Right lobe of liver (tissue), 6 donors: ENCODE measurements around the gene CCDC15. TPM values are rescaled to one million over a fixed set of nuclear protein-coding genes. Genes with fewer than 3 reads are reported as not detected.

Experiments used
- ATAC-seq, 4 donors: fragments of 200-7000 bp; cut with Tn5 transposase; one replicate each; pipeline ENCODE4 v1.9.1; 2020; ENCODE audit warnings: mild to moderate bottlenecking in 4 of 4, moderate library complexity in 4 of 4
- DNase-seq, 3 donors: peaks; one replicate each; pipeline ENCODE4 v3.0.0-alpha.2; 2020
- H3K27ac ChIP-seq, 3 donors: fragments of 200-600 bp; one replicate each; pipeline ENCODE4 v1.8.0; 2022
- H3K27me3 ChIP-seq, 2 donors: fragments of 200-600 bp; one replicate each; pipeline ENCODE4 v1.8.0; 2022
- H3K36me3 ChIP-seq, 4 donors: fragments of 200-600 bp; sonication (generic) in 1 of 4; one replicate each; pipeline versions ENCODE4 v1.5.1 to v1.8.0; 2017 to 2022; ENCODE audit warnings: control low read depth in 1 of 4
- H3K4me1 ChIP-seq, 4 donors: fragments of 200-600 bp; sonication (generic) in 1 of 4; one replicate each; pipeline versions ENCODE4 v1.5.1 to v1.8.0; 2017 to 2022; ENCODE audit warnings: control low read depth in 1 of 4
- H3K4me3 ChIP-seq, 3 donors: fragments of 200-600 bp; one replicate each; pipeline ENCODE4 v1.8.0; 2022
- H3K9me3 ChIP-seq, 4 donors: fragments of 200-600 bp; sonication (generic) in 1 of 4; one replicate each; pipeline versions ENCODE4 v1.5.1 to v1.8.0; 2017 to 2022; ENCODE audit warnings: control low read depth in 1 of 4
- CTCF ChIP-seq, 4 donors: fragments of 200-600 bp in 3 of 4; fragments of 450-650 bp in 1 of 4; IDR thresholded peaks; one replicate each; pipeline versions ENCODE4 v1.5.1 to v1.8.0; 2016 to 2022; ENCODE audit warnings: antibody characterized with exemption in 4 of 4, mild to moderate bottlenecking in 2 of 4
- POLR2A ChIP-seq: fragments of 450-650 bp; IDR thresholded peaks from one replicate; pipeline ENCODE4 v1.6.1; 2017; ENCODE audit warnings: antibody characterized with exemption, mild to moderate bottlenecking
- WGBS: methylation state at CpG from one replicate; pipeline ENCODE4 v1.1.6; 2018; ENCODE audit warnings: low coverage, low lambda C conversion rate; ENCODE audit not compliant: insufficient coverage; ENCODE audit errors: missing lambda C conversion rate; 5-methylcytosine and 5-hydroxymethylcytosine counted together
- intact Hi-C, 2 donors: fragments of 100-400 bp; cut with DNase I; formaldehyde crosslinking; loops; one replicate each; pipeline versions ENCODE4 v1.11.2 to v1.14.1; 2022
- total RNA-seq, 6 experiments: library from RNA; depleted of rRNA in 2 of 6; stranded (reverse); fragments of >200 nt in 2 of 6; fragmentation: NEBNext Ultra II Directional in 3 of 6; extraction: Animal tissue kit (Norgen Biotek cat#: 25700) in 3 of 6; gene quantifications; one replicate each; pipeline versions ENCODE4 v1.1.0 to v1.2.4, GENCODE V29; 2016 to 2023
- donor health status: DM: no; HTN: yes; CAD: no.
- donor health status: DM: no; HTN: no; CAD: no.
- donor health status: DM: no; HTN: no; CAD: no.
- donor health status: DM: no; HTN: yes; CAD: no.
- donor health status: DM: no; HTN: yes; CAD: no.

CCDC15 gene
- total RNA-seq, 6 experiments from 2014 or later, result 0.57 to 1.8 (median 0.70) TPM

DNA sequence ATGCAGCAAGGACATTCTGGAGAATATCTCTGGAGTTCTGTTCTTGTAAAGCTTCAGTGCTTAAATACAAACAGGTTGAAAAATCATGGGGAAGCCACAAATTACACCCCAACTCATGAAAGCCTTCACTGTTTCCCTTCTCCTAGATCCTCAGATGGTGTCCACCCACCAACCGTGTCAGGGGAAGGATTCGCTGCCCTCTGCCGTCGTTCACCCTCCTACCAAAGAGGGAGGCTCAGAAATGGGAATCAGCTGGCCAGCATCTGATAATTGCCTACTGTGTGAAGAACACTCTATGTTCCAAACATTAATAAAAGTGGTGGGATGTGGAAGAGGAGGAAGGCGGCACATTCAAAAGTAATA lies 10.8 kb upstream of the CCDC15 start:
- ATAC-seq (no peak), DNase-seq (no peak)
- no peak overlapping the region for H3K4me3 ChIP-seq
- H3K4me1 ChIP-seq, result peaks cover 0 to 4% (median 0%) of the 10 kb centered on the region in 4 donors
- WGBS, result 90% methylated on average over 2 of the region's 5 CpGs
- H3K27ac ChIP-seq, result no peak overlapping the region
- intact Hi-C loops, result no loop called here
- H3K27me3 ChIP-seq, result no peaks in the 10 kb centered on the region
- no peaks in the 10 kb centered on the region for H3K36me3 ChIP-seq
- H3K9me3 ChIP-seq, result no peaks in the 10 kb centered on the region
- TF ChIP-seq POLR2A (no peak), CTCF (IDR thresholded peaks at IDR 0.05) (no peak)

DNA sequence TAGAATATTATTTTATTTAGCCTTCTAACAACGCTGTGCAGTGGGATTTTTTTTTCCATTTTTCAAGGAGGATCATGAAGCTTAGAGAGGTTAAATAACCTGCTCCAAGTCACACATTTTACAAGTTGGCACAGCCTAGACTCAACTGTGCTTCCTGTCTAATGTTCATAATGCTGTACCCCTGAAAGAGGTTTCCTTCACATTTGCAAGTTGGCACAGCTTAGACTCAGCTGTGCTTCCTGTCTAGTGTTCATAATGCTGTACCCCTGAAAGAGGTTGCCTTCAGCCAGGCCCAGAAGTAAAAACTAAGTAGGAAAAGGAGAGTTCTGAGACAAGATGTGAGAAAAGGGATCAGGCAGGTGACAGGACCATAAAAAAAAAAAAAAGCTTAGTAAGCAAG lies 10.3 kb upstream of the CCDC15 start:
- Histone ChIP-seq H3K36me3 (no peaks in the 10 kb centered on the region), H3K27ac (no peak overlapping the region), H3K9me3 (no peaks in the 10 kb centered on the region), H3K4me3 (no peak overlapping the region), H3K27me3 (no peaks in the 10 kb centered on the region), H3K4me1 (peaks cover 0 to 4% (median 0%) of the 10 kb centered on the region in 4 donors)
- DNase-seq, result no peak
- WGBS, result 21% methylated on average over 1 of the region's 1 CpG
- TF ChIP-seq CTCF (IDR thresholded peaks at IDR 0.05) (no peak), POLR2A (no peak)
- no peak for ATAC-seq
- intact Hi-C loops, result no loop called here

DNA sequence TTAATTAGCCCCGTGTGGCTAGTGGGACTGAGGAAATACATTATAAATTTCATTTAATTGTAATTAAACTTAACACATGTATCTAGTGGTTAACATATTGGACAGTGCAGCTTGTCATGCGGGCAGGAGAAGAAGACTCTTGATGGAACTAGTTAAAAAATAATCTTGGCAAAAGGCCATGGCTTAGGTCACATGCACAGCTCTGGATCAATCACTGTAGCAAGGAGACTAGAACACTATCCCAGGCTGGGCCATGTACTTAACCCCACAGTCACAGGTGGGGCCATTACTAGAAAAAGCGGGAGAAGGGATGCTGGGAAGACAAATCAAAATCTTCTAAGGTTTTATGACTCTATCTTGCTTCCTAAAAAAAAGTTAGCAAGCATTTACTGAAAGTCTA lies 9.4 kb upstream of the CCDC15 start:
- no peaks in the 10 kb centered on the region for H3K27me3 ChIP-seq
- 31% methylated on average over 3 of the region's 3 CpGs for WGBS
- H3K4me1 ChIP-seq, result peaks cover 0 to 4% (median 0%) of the 10 kb centered on the region in 4 donors
- intact Hi-C loops, result no loop called here
- H3K4me3 ChIP-seq, result no peak overlapping the region
- no peaks in the 10 kb centered on the region for H3K9me3 ChIP-seq
- TF ChIP-seq POLR2A (no peak), CTCF (IDR thresholded peaks at IDR 0.05) (no peak)
- ATAC-seq (peak in 3 of 4 donors; percentile 67 to 83 (median 69)), DNase-seq (no peak)
- H3K27ac ChIP-seq, result no peak overlapping the region
- H3K36me3 ChIP-seq, result no peaks in the 10 kb centered on the region

DNA sequence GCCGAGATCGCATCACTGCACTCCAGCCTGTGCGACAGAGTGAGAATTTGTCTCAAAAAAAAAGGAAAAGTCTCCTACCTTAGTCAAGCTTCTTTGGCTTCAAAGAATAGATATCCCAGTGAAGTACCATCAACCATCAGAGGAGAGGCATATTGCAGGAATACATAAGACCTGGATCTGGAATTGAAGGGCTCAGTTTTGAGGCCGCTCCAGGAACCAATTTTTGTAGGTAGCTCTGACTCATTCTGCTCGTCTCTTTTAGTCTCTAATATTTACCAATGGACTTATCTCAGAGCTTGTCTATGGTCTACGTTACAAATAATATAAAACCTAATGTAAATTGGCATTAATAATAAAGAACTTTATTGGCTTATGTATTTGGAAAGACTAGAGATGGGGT lies 8.2 kb upstream of the CCDC15 start:
- Histone ChIP-seq H3K4me3 (no peak overlapping the region), H3K27me3 (no peaks in the 10 kb centered on the region), H3K9me3 (no peaks in the 10 kb centered on the region), H3K27ac (no peak overlapping the region), H3K36me3 (no peaks in the 10 kb centered on the region), H3K4me1 (peaks cover 0 to 4% (median 0%) of the 10 kb centered on the region in 4 donors)
- intact Hi-C loops, result no loop called here
- TF ChIP-seq CTCF (IDR thresholded peaks at IDR 0.05), result no peak
- TF ChIP-seq POLR2A, result no peak
- DNase-seq (no peak), ATAC-seq (no peak)
- WGBS, result 70% methylated on average over 4 of the region's 6 CpGs

DNA sequence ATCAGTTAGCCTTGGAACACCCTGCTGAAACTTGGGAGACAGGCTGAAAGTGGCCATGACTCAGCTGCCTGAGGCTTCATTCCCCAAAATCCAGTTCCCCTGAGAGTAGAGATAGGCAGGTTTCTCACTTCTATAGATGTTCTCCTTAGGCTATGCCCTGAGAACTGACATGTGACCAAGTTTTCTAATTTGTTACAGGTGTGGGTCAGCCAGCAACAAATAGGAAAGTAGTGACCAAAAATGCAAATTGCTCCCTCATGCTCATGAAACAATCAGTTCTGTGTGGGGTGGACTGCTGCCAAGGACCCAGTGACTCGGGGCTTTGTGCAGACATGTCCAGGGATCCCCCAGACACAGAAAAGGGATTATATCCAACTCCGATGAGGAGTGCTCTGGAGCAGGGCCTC lies 7.3 kb upstream of the CCDC15 start:
- intact Hi-C loops, result no loop called here
- TF ChIP-seq POLR2A, result no peak
- no peak for TF ChIP-seq CTCF (IDR thresholded peaks at IDR 0.05)
- Histone ChIP-seq H3K4me3 (no peak overlapping the region), H3K27ac (no peak overlapping the region), H3K4me1 (peaks cover 0 to 4% (median 0%) of the 10 kb centered on the region in 4 donors), H3K27me3 (no peaks in the 10 kb centered on the region), H3K36me3 (no peaks in the 10 kb centered on the region), H3K9me3 (no peaks in the 10 kb centered on the region)
- ATAC-seq (no peak), DNase-seq (no peak)
- 75% methylated on average over 2 of the region's 2 CpGs for WGBS
